DMS53 treated with DMSO at 0.1 percent for 48 hours (cell line): ENCODE results near the gene MVB12A.

Source experiments
- DNase-seq: peaks from one replicate; lab custom pipeline; 2025; ENCODE audit not compliant: unreplicated experiment; lab: John Stamatoyannopoulos, UW

The MVB12A gene

DNA sequence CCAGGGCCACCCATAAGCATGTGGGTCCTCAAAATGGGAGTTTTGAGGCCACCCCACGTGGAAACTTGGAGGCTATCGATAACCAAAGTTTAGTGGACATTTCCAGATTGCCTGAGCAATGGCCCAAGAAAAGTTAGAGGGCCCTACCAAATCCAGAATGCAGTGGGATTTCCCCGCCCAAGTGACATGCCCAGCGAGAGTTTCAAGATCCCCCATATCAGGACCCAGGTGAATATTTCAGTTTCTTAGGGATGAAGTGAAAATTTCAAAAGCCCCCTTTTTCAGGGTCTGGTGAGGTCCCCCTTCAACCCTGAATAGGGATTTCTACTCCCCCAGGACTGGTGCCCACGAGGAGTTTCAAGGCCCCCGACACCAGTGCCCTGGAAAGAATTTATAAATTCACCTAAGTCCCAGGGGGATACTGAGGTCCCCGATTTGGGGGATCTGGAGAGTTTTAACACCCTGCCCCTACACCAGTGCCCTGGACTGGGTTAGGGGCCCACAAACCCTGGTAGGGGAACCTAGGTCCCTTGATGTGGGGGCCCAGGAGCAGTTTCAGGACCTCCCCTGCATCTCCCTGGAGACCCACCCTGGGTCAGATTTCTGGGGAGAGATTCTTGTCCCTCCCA, 15.1 kb upstream of the MVB12A start:
- DNase-seq, result no peak

DNA sequence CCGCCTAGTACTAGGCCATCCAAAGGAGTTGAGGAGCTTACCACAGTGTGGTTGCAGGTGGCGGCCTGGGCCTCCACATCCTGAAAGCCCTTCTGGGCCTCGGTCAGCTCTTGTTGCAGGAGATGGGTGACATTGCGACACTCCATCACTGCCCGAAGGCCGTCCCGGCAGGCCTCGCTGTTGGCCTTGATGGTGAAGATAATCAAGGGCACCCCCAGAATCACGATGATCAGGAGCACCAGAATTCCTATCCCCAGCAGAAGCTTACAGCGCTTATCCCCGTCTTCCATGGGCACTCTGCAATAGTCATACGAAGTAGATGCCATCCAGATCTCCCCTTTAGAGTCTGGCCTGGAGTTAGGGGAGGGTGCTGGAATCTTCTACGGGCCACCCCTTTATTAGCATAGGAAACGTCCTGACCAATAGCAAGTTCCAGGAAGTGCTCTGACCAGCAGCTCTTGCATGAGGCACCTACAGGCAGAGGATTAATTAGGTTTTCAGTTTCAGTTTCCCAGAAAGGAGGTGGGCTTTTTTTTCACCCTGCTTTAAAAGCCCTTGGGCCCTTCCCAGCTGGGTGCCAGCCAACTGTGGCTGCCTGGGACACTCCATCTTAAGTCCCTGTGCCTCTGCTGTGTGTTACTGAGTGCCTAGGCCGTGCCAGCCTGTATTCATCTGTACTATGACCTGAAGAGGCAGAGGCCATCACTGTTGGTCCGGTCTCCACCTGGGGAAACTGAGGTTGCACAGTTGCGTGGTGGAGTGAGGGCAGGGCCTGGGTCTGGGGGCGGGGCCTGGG, 14.4 kb upstream of the MVB12A start, which contains the start of gene BST2:
Gene BST2 (minus strand): TSS at position 381 of the 796 bp plus-strand sequence. CDS start 55 bp downstream, at position 326.
- no peak for DNase-seq

DNA sequence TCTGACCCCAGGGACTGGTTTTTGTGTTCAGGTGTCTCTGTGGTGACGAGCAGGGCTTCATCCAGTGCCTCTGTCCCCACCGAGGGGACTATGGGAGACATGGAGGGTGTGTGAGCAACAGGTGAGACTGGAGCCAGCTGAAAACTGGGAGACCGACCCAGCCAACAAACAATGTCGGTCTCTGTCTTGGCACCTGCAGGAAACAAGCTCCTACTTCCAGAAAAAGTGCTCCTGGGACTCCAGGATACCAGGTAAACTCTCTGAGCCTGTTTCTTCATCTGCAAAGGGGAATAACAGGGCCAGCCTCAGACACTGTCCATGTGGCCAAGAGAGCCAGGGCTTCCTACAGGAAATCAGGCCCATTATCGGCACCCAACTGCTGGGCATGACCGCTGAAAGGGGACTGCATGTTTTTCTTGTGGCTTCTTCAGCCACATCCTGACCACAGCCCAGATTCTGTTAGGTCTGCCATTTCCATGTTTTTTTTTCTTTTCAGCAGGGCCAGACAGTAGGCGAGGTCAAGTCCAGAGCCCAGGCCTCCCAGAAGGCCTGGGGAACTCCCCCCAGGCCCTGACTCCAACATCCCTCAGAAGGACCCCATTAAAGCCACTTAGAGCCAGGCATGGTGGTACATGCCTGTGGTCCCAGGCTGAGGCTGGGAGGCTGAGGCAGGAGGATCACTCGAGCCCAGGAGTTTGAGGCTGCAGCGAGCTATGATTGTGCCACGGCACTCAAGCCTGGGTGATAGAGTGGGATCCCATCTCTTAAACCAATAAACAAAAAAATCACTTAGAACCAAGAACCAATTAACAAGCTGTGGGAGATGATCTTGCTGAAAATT, 13.6 kb upstream of the MVB12A start:
- no peak for DNase-seq

DNA sequence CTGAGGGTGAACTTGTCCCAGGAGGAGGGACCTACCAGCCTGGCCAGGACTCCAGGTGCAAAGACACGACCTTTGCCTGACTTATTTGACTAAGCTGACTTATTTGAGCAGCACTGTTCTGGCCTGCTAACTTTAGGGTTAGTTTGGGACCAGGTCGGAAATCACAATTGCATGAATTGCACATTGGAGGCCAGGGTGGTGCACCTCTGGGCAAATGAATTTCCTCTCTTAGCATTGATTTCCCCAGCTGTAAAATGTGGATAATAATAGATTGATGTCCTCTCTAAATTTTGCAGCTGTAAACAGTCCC, 13.0 kb upstream of the MVB12A start:
- DNase-seq, result no peak

DNA sequence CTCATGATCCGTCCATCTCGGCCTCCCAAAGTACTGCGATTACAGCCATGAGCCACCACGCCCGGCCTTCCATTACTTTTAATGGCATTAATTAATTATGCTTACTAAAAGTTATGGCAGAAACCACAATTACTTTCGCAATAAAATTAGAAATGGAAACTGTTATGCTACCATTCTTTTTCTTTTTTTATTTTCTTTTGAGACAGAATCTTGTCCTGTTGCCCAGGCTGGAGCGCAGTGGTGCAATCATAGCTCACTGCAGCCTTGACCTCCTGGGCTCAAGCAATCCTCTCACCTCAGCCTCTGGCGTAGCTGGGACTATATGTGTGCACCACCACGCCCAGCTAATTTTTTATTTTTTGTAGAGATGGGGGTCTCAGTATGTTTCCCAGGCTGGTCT, 9.9 kb upstream of the MVB12A start:
- no peak for DNase-seq

DNA sequence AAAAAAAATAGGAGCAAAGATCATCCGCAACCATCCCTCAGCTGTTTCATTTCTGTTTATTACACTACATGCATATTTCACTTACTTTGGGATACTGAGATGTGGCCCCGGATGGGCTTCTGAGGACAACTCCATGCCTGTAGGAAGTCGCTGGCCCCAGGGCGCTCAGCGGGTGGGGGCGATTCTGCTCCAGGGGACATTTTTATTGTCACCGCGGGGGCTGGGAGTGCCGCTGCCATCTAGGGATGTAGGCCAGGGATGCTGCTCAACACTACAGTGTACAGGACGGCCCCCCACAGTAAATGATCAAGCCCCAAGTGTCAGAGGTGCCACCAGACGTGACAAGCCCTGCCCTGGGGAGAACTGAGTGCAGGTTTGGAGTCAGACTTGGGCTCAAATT, 8.0 kb upstream of the MVB12A start:
- DNase-seq, result no peak

DNA sequence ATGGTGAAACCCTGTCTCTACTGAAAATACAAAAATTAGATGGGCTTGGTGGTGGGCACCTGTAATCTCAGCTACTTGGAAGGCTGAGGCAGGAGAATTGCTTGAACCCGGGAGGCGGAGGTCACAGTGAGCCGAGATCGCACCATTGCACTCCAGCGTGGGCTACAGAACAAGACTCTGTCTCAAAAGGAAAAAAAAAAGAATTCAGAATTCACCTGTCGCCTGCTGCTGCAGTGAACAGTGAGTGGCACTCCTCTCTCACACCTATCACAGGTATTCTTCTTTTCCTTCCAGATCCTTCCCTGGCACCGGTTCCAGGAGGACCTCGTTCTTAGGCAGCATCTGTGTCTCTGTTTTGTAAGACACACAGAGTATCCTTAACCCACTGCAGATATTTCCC, 5.8 kb upstream of the MVB12A start:
- no peak for DNase-seq

DNA sequence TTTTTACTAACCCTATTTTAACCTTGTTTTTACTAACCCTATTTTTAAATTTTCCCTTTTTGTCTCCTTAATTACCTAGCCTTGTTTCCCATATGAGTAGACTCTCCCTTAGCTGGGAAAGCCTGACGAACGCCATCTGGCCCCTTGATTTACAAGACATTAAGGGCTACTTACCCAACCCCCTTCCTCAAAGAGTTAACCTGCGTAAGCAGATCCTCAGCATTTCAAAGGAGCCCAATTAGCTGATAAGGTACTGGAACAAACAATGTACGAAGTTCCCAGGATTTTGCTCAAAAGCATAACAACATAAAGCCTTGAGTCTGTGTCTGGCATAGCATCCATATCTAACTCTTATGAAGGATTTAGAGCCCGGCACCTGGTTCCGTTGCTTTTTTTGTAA, 4.7 kb upstream of the MVB12A start:
- DNase-seq, result no peak

DNA sequence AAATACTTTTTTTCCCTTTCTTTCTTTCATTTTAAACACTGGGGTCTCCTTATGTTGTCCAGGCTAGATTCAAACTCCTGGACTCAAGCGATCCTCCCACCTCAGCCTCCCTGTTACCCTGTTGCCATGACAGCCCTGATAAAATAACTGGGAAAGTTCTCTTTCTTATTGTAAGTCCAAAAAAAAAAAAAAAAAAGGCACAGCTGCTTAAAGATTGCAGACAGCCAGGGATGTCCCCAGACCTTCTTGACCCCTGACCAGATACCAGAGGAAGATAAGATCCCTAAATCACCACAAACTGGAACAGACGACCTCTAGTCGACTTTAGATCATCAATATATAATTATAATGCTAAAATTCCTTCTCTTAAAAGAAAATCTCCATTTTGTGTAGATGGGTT, 1.1 kb upstream of the MVB12A start:
- DNase-seq, result no peak

DNA sequence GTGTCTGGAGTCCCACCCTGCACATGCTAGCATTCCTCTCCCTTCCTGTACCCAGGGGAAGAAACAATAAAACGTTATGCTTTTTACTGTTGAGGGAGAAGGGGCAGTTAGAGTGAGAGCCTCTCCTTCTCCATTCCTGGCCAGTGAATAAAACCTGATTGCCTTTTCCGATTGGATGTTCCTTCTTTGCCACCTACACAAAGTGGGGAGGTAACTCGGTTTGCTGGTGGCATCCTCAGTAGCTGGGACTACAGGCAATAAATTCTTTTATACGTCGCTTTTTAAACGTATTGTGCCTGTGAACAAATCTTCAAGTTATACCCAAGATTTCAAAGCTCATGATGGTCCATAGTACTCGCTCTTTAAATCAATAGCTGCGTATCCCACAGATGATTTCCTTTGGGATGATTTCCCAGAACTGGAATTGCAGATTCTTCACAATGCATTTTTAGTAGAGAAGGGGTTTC, 660 bp upstream of the MVB12A start:
- DNase-seq, result no peak

DNA sequence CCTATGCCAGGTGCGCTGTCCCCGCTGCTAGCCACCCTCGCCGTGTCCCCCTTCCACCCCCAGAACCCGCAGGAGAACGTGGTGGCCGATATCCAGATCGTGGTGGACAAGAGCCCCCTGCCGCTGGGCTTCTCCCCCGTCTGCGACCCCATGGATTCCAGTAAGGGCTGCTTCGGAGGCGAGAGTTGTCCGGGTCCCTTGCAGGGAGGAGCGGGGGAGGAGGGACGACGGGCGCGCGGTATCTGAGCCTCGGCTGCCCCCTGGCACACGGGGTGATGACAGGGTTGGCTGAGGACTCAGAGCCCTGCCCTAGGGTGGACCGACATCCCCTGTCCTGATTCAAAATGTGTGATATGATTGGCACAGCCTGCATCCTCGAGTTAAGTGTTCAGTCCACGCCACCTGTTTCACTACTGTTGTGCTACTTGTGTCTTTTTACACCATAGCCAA, 653 bp downstream of the MVB12A start:
- DNase-seq, result no peak

DNA sequence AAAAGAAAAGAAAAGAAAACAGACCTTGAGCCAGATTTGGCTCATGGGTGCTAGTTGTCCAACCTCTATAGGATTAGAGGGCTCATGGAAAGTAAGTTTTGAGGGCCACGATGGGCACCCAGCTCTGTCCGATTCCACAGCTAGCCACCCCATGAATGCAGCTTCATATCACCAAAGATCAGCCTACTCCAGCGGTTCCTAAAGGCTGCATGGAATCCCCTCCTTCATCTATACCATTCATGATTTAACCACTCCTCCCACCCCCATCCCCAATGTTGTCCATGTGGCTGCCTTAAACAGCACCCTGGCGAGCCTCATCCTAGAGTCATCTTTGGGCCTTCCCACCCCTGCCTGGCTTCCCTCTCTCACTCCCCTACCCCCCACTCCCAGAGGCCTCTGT, 2.1 kb downstream of the MVB12A start:
- DNase-seq, result no peak

DNA sequence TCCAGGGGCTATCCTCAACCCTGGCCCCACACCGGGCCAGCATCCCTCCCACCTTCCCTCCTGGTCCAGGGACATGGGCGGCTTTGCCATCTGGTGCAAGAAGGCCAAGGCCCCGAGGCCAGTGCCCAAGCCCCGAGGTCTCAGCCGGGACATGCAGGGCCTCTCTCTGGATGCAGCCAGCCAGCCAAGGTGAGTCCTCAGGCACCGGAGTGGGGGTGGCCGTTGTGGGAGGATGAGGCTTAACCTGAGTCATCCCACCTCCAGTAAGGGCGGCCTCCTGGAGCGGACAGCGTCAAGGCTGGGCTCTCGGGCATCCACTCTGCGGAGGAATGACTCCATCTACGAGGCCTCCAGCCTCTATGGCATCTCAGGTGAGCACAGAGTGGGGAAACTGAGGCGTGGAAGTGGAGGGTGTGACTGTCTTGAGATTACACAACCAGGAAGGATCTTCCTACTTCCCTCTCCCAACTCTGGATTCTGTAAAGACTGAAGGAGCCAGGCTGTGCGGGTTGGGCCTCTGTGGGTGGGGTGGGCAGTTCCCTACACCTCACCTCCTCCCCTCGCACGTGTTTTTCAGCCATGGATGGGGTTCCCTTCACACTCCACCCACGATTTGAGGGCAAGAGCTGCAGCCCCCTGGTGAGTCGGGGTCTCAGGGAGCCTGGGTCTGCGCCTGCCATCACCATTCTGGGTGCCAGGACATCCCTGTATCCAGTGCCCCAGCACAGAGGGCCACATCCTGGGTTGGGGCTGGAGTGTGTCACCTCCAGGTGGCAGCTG, 3.8 kb downstream of the MVB12A start:
- DNase-seq, result no peak

DNA sequence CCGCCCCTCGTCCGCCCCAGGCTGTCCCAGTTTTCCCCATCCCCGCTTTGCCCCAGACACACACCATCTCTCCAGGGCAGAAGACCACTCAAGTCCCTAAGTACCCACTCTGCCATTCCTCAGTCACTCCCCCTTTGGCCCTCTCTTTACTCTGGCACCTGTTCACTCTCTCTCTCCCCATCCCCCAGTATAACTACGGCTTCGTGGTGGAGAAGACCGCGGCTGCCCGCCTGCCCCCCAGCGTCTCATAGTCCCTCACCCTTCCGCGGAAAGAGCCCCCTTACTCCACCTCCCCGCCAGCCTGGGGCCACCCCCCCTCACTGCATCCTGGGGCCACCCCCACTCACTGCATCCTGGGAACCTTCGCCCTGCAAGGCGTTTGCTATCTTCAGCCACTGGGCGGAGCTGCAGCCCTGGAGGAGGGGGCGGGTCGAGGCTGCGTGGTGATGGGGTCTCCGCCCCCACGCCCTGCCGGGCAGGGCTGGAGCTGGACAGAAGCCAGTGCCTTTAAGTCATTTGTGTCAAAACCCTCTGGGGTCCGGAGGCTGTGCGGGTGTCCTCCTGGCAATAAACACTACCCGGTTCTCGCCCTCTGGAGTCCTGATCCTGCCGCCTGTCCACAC, 5.0 kb downstream of the MVB12A start:
- DNase-seq, result no peak

DNA sequence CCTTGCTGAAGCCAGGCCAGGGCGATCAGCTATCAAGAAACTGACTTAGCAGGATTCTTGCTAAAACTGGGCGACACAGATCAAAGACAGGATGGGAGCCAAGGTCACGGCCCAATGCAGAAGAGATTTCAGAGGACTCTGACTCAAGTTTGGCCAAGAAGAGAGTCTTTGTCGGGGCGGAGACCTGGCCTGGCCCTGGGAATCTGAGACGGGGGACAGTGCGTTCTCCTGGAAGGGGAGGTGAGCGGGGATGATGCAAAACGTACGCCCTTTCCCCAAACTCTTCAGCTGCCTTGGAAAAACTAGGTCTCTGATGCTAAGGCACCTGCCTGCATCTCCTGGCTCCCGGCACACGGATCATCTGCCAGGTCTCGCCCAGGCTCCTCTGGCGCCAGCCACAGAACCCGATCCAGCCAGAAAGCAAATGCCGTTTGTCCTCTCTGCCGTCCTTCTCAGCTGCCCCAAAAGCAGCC, 9.8 kb downstream of the MVB12A start:
- no peak for DNase-seq

DNA sequence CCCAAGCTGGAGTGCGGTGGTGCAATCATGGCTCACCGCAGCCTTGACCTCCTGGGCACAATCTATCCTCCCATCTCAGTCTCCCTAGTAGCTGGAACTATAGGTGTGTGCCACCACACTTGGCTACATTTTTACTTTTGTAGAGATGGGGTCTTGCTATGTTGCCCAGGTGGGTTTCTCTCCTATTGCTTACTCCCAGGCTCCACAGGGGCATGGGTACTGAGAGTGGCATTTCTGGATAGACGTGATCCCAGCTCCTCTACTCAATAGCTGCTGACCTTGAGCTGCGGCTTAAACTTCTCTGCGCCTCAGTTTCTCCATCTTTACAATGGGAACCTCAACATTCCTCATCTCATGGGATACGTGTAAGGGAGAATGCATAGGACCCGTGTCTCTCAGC, 11.6 kb downstream of the MVB12A start:
- DNase-seq, result no peak

DNA sequence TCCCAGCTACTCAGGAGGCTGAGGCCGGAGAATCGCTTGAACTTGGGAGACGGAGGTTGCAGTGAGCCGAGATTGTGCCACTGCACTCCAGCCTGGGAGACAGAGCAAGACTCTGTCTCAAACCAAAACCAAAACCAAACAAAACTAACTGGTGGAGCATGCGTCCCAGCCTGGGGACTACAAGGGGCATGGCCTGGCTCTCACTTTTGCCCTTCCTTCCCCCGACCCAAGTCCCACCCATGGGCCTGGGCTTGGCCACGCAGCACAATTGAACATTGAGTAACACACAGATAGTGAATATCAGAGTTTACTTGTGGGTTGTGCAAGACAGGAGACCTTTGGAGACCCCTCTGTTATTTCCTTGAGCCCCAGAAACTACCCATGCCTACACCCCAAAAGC, 15.4 kb downstream of the MVB12A start:
- no peak for DNase-seq

DNA sequence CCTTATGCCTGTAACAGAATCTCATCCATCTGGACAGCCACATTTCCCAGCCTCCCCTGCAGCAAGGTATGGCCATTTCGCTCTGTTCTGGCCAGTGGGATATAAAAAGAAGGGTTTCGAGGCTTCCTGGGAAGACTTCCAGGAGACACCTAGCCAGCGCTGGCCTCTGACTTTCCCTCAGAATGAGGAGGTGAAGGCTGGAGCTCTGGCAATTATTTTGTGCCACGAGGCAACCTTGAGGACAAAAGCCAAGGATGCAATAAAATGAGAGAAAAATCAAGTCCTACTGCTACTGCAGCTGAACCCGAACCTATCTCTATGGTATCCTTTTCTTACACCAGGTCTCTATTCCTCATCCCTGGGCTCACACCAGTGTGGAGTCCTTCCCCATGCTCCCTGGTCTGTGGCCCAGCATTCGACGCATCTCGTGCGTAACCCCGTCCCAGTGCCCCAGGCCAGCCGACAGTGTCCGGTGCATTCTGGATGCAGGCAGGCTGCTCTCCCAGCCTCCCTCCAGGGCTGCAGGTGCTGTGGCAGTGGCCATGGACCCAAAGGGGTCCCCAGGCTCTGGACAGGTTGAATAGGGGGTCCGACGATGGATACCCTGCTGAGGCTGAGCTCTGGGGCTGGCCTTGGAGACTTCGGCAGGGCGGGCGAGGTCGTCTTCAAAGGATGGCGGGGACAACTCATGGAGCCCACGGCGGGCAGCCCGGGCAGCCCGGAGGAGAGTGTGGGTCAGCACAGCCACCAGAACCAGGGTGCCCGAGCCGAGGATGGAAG, 16.4 kb downstream of the MVB12A start:
- no peak for DNase-seq

DNA sequence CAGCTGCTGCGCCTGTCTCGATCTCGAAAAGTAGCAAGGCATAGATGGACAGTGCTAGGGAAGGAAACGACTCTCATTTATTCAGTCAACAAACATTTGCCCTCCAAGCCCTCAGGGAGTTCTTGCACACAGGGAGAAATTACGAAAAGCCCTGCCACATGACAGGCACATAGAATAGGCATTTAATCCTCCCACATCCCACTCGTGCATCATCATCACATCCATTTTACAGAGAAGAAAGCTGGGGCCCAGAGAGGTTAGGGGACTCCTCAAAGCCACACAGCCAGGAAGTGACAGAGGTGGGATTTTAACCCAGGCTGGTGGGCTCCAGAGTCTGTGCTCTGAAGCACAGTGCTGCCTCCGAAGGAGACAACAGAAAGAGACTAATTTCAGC, 17.0 kb downstream of the MVB12A start:
- DNase-seq, result no peak
